NCI-H2196 (cell line): Measurements from ENCODE around the gene ADGB.
A peak's percentile ranks its signal among the peaks of the same experiment; 100 is the strongest.
"Not testable (repeated sequence)": the region's sequence is repeated elsewhere in the genome, so short reads cannot be mapped to it uniquely, and the experiment has no call there.

Source experiments
- DNase-seq: peaks from one replicate; lab custom pipeline; 2025; ENCODE audit not compliant: unreplicated experiment; lab: John Stamatoyannopoulos, UW

Gene ADGB

GRCh38 chr6:146814148-146814750 is 215.5 kb downstream of the ADGB start:
- DNase-seq: no peak

GRCh38 chr6:146815511-146816462 is 217.0 kb downstream of the ADGB start:
- DNase-seq: not testable (repeated sequence)

- DNase-seq: no peak
Measured at GRCh38 chr6:146819596-146820320, 221.0 kb downstream of the ADGB start.

- no peak for DNase-seq
Measured at GRCh38 chr6:146827216-146827928, 228.6 kb downstream of the ADGB start.

GRCh38 chr6:146829792-146830565 is 231.2 kb downstream of the ADGB start:
- DNase-seq: no peak

GRCh38 chr6:146833157-146833556 is 234.4 kb downstream of the ADGB start:
- DNase-seq: no peak

GRCh38 chr6:146840216-146840615 is 241.4 kb downstream of the ADGB start:
- DNase-seq: no peak

GRCh38 chr6:146840641-146841040 is 241.9 kb downstream of the ADGB start:
- DNase-seq: no peak

DNA sequence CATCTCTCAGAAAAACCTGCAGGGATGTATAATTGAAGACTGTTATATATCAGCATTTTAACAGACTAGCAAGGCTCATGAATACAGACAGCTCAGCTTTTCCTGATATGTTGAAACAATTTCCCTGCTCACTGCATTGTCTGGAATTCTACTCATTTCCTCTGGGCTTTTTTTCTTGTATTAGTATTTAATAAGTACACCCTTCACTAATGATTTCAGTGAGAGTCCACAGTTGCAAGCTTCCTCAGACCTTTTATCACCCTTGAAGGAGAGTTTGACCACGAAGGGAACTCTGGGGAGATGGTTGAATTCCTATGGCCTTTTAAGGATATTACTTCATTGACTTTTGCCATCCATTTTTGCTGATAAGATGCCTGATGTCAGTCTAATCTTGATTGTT is 248.7 kb downstream of the ADGB start:
- no peak for DNase-seq

- DNase-seq: no peak
Measured at GRCh38 chr6:146850238-146850896, 251.6 kb downstream of the ADGB start.

- DNase-seq: no peak
Measured at GRCh38 chr6:146850981-146851380, 252.2 kb downstream of the ADGB start.

GRCh38 chr6:146851837-146852236 is 253.1 kb downstream of the ADGB start:
- no peak for DNase-seq

DNA sequence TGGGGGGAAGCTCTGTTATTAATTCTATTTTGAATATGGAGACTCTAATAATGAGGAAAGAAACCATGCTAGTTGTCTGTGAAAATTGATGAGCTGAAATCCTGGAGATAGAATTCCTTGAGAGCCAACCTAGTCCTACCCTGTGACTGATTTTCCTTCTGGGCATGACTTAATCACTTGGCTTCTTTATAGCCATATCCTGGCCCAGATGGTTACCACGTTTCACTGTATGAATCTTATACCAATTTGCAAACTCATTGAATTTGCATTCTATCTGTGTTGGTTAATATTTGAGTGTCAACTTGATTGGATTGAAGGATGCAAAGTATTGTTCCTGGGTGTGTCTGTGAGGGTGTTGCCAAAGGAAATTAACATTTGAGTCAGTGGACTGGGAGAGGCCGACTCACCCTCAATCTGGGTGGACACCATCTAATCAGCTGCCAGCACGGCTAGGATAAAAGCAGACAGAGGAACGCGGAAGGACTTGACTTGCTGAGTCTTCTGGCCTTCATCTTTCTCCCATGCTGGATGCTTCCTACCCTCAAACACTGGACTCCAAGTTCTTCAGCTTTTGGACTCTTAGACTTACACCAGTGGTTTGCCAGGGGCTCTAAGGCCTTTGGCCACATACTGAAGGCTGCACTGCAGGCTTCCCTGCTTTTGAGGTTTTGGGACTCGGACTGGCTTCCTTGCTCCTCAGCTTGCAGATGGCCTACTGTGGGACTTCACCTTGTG is 255.9 kb downstream of the ADGB start:
- not testable (repeated sequence) for DNase-seq

DNA sequence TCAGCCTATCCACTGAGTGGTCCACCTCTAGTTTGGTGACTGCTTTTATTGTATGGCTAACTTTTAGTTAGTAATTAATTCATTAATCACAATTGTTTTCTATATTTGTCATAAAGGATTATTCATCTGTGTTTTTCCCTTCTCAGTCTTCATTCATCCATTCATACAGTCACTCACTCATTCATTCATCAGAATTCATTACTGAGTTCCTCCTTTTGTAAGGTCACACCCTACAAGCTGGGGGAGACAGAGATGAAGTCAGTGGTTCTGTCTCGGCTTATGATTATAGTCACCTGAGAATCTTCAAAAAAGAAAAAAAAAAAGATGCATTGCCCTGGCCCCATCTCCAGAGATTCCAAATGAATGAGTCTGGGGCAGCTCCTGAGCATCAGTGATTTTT is 257.1 kb downstream of the ADGB start:
- no peak for DNase-seq

DNA sequence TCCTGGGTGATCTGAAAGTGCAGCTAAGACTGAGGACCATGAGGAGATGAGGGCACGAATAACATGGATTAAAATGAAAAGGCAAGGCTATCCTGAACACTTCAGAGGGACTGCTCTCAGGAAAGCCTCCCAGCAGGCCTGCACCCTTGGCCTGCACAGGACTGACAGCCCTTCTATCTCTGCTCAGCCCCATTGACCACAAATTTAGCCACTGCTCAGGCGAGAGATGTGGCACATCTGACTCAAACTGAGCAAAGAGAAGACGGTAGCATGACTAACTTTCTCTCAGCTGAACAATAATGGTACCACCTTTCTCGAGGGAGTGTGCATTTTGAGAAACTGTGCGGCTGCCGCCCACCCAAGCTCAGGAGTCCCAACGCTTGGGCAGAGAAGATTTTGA is 257.5 kb downstream of the ADGB start:
- DNase-seq: no peak

DNA sequence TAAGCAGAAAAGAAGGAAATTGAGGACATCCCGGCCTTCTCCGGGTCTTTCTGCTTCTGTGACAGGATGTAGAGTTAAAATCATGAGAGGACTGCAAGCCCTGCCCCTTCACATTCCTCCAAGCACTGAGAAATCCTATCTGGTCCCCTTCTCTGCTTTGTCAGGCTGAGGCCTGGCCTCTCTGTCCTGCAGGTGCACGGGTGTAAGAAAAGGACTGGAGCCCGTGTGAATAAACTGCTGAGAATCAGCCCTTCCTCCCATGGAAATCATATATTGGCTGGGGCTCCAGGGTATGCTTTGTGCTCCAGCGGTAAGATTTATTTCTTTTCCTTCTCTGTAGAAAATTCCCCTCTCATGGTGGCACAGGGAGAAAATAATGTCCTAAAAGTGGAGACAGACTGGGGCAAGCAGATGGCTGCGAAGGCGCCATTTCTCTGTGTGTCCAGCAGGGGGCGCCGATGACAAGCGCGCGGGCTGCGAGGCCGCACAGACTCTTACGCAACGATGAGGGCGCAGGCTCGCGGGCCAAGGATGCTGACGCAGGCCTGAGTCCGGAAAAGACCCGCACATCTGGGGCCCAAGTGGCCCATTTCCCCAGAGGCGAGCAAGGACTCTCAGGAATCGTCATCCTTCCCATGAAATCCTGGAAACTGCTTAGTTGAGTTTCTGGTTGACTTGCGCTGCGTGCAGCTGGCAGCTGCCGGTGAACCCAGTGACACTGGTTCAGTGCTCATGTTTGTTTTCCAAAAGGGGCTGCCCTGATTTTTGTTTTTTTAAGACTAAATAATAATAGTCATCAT is 258.6 kb downstream of the ADGB start:
- peak; percentile 82 for DNase-seq

- peak; percentile 30 for DNase-seq
Measured at GRCh38 chr6:146857980-146858347, 259.2 kb downstream of the ADGB start.

DNA sequence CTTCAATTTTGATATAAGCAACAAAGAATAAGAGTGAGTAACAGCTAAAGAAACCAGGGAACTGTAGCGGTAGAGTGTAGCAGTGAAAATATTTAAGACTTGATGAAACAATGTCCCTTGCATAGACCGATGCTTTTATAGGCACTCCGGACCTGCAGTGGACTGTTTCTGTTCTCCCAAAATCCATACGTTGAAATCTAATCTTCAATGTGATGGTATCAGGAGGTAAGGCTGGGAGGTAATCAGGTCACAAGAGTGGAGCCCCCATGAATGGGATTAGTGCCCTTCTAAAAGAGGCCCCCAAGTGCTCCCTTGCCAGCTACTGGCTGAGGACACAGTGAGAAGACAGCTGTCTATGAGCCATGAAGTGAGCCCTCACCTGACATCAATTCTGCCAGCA is 260.4 kb downstream of the ADGB start:
- DNase-seq: no peak
